ENCODE results near the gene MS4A8. TPM values are rescaled to one million over a fixed set of nuclear protein-coding genes. Genes with fewer than 3 reads are reported as not detected.
"Not testable (repeated sequence)": the region's sequence is repeated elsewhere in the genome, so short reads cannot be mapped to it uniquely, and the experiment has no call there.

The MS4A8 gene
- total RNA-seq, 1 donor = not detected

DNA sequence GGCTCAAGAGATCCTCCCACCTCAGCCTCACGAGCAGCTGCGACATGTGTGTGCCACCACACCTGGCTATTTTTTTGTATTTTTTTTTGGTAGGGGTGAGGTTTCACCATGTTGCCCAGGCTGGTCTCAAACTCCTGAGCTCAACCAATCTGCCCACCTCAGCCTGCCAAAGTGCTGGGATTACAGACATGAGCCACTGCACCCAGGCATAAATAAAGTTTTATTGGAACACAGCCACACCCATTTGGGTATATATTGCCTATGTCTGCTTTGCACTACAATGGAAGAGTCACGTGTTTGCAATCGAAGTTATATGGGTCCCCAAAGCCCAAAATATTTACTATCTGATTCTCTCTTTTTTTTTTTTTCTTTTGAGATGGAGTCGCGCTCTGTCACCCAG lies 55.5 kb downstream of the MS4A8 start:
- no peak for DNase-seq (ENCODE audit: low read depth)
- H3K4me3 ChIP-seq (ENCODE audit: low read depth, low read length) = no peak overlapping the region
- TF ChIP-seq, protein P1, sequence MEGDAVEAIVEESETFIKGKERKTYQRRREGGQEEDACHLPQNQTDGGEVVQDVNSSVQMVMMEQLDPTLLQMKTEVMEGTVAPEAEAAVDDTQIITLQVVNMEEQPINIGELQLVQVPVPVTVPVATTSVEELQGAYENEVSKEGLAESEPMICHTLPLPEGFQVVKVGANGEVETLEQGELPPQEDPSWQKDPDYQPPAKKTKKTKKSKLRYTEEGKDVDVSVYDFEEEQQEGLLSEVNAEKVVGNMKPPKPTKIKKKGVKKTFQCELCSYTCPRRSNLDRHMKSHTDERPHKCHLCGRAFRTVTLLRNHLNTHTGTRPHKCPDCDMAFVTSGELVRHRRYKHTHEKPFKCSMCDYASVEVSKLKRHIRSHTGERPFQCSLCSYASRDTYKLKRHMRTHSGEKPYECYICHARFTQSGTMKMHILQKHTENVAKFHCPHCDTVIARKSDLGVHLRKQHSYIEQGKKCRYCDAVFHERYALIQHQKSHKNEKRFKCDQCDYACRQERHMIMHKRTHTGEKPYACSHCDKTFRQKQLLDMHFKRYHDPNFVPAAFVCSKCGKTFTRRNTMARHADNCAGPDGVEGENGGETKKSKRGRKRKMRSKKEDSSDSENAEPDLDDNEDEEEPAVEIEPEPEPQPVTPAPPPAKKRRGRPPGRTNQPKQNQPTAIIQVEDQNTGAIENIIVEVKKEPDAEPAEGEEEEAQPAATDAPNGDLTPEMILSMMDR (IDR thresholded peaks at IDR 0.05; ENCODE audit: insufficient read depth, low read depth, low read length) = no peak

DNA sequence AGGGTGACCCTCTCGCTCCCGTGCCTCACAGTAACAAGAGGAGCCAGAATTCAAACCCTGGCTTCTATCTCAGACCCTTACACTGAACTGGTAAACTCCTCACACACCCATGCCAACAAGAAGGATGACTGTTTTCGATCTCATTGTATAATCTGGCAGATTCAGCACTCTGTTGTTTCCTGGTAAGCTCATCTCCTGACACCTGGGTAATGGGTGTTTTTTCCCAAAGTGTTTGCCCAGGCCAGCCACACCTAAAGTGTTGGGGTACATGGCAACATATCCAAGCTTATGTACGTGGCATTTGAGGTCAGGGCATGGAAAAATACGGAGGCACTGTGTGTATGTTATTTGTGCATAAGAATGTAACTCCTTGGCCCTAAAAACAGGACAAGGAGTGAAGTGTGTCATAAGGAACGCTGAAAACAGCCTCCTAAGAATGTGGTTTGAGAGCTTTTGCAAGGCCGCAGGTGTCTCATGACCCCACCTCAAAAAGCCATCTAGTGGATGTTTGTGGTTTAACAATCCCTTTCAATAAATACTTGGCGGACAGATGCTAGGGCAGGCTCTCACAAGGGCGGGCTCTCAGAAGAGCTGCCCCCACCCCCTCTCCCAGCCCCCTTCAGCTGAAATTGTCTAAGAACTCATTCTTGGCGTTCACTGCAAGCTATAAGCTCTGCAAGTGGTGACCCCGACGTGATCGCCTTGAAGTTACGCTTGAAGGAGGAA lies 57.1 kb downstream of the MS4A8 start, which contains the start of gene MS4A15:
Gene MS4A15 (plus strand): TSS at position 561 of the 726 bp plus-strand sequence. CDS start 6,867 bp downstream, outside the sequence.
- TF ChIP-seq, protein P1 (IDR thresholded peaks at IDR 0.05; ENCODE audit: insufficient read depth, low read depth, low read length) = peak; percentile 26
- peak; percentile 20 for DNase-seq (ENCODE audit: low read depth)
- H3K4me3 ChIP-seq (ENCODE audit: low read depth, low read length) = no peak within 1 kb of the TSS

DNA sequence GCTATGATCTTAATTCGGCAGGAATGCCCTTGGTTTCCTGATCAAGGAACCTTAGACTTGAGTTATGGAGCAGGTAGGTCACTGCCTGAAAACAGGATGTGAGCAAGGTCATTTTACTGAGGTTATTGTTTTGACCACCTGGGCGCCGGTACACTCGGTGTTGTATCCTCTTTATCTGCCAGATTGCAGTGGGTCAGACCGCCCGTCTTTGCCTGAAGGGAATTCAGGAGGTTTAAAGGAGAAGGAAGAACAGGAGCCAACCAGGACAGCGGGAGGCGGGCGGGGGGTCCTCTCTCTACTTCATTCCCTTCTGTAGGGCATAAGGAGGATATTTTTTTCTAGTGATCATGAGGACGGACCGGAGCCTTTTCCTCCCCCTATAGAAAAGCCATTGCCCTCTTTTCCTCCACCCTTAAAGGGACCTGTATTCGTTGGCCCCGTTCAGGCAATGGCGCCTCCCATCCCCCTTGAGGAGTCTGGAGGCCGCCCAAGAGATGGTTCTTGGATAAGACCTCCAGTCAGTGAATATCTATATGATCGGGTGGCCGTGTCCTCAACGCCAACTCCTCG lies 57.9 kb downstream of the MS4A8 start:
- no peak overlapping the region for H3K4me3 ChIP-seq (ENCODE audit: low read depth, low read length)
- TF ChIP-seq, protein P1 (IDR thresholded peaks at IDR 0.05; ENCODE audit: insufficient read depth, low read depth, low read length) = no peak
- DNase-seq (ENCODE audit: low read depth) = no peak

DNA sequence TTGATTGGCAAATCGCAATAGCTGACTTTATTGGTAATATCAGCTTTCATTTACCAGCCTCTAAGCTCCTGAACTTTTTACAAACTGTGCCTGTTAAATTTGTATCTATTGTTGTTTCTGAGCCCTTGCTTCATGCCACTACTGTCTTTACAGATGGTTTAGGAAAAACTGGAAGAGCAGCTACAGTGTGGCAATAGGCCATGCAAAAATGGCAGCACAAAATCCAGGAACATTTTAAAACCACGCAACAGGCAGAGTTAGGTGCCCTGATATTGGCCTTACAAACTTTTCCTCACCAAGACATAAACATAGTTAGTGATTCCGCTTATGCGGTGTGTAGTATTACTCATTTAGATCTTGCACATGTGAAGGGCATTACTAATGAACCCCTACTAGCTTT lies 59.3 kb downstream of the MS4A8 start:
- H3K4me3 ChIP-seq (ENCODE audit: low read depth, low read length) = not testable (repeated sequence)

DNA sequence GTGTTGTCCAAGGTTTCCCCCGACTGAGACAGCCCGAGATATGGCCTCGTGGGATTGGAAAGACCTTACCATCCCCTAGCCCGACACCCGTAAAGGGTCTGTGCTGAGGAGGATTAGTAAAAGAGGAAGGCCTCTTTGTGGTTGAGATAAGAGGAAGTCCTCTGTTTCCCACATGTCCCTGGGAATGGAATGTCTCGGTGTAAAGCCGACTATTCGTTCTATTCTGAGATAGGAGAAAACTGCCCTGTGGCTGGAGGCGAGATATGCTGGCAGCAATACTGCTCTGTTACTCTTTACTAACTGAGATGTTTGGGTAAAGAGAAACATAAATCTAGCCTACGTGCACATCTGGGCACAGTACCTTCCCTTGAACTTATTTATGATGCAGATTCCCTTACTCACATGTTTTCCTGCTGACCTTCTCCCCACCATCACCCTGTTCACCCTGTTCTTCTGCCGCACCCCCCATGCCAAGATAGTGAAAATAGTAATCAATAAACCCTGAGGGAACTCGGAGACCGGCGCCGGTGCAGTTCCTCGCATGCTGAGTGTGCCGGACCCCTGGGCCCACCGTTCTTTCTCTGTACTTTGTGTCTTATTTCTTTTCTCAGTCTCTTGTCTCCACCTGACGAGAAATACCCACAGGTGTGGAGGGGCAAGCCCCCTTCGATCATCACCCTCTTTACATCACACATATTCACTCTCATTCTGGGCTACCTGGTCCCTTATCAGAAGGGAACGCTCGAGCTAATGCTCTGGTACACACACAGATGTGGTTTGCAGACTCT lies 60.2 kb downstream of the MS4A8 start:
- not testable (repeated sequence) for H3K4me3 ChIP-seq (ENCODE audit: low read depth, low read length)
- peak; percentile 58 for DNase-seq (ENCODE audit: low read depth)

More for the DNA sequence above, 59.3 kb downstream of the MS4A8 start:
- not testable (repeated sequence) for DNase-seq (ENCODE audit: low read depth)

DNA sequence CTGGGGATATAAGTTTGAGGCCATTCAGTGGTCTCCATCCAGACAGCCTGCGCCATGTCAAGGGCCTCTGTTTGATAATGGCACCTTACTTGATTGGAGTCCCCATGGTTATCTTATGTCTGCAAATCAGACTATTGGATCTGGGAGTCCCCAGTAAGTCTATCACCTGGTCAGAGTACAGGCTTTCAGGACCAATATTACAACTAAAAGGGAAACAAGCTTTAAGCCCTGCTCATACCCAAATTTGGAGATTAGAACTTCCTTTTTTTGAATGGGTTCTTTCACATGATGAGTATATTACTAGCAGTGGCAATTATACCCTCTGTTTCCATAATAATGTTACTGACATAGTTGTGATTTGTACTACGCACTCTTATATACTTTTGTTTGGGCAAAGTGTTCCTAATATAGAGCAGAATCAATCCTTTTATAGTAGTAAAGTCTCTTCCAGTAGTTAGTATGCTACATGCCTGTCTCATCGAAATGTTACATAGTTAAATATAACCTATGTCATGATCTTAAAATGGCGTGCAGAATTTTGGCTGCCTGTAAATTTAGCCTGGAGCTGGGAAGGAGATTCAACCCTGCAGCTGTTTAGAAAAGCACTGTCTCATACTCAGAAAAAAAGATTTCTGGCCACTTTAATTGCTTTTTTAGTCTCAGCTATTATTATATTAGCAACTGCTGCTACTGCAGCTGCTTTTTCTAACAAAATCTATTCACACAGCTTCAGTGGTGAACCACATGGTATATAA lies 62.2 kb downstream of the MS4A8 start:
- no peak for DNase-seq (ENCODE audit: low read depth)
- H3K4me3 ChIP-seq (ENCODE audit: low read depth, low read length) = no peak overlapping the region
- TF ChIP-seq, protein P1 (IDR thresholded peaks at IDR 0.05; ENCODE audit: insufficient read depth, low read depth, low read length) = no peak

DNA sequence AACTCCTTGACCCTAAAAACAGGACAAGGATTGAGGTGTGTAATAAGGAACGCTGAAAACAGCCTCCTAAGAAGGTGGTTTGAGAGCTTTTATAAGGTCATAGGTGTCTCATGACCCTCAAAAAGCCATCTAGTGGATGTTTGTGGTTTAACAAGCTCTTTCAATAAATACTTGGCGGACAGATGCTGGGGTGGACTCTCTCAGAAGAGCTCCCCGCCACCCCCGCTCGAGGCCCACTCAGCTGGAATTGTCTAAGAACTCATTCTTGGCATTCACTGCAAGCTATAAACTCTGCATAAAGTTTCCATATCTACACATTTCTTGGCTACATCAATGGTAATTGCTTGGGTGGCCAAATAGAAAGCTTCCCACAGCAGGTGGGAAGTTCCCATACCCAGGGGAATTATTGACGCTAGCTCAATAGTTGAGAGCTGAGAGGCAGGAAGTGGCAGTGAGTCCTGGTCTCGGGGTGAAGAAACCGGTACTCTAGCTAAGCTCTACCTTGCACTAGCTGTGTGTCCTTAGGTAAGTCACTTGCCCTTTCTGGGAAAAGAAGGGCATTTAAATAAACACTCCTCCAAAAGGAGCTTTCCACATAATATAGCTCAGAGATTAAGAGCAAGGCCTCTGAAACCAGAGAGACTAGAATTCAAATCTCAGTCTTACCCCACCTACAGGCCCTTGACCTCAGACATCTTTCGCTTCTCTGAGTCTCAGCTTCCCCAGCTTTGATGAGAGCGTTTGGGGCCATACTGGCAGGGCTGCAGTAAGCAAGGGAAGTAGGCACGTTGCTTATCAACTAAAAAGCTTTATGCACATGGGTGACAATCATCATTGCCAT lies 63.7 kb downstream of the MS4A8 start:
- TF ChIP-seq, protein P1 (IDR thresholded peaks at IDR 0.05; ENCODE audit: insufficient read depth, low read depth, low read length) = peak; percentile 32

More for the DNA sequence above, 63.7 kb downstream of the MS4A8 start:
- no peak for DNase-seq (ENCODE audit: low read depth)
- H3K4me3 ChIP-seq (ENCODE audit: low read depth, low read length) = no peak overlapping the region
